HG03159 (cell line): ENCODE results near the gene PABPN1L.

Experiments used
- ATAC-seq: cut with Tn5 transposase; IDR thresholded peaks from one replicate; pipeline ENCODE4 v1.9.1; 2021; ENCODE audit warnings: mild to moderate bottlenecking, moderate library complexity; ENCODE audit not compliant: unreplicated experiment

The PABPN1L gene

GRCh38 chr16:88815227-88815626 lies 51.2 kb downstream of the PABPN1L start:
- no peak for ATAC-seq

GRCh38 chr16:88814144-88814502 lies 52.3 kb downstream of the PABPN1L start:
- no peak for ATAC-seq
